ENCODE data around the gene ZNF3.
A peak's percentile ranks its signal among the peaks of the same experiment; 100 is the strongest.

Gene ZNF3

GRCh38 chr7:100101016-100101862 is 19.7 kb upstream of the ZNF3 start, which contains the start of the genes AP4M1 and MCM7:
AP4M1 (plus strand) TSS chr7:100101643; CDS start chr7:100101715, 72 bp downstream.
MCM7 (minus strand) TSS chr7:100101397; CDS start chr7:100101294, 103 bp downstream.
- ChIA-PET CTCF (interaction anchor here (0.6 to 0.8 kb wide), 3 partner anchors 29 to 50 kb away, joined by 3 to 6 read pairs (median 3); no protein-coding TSS in a partner anchor), POLR2A (ENCODE audit: low non-redundant PET) (interaction anchor here (0.6 to 1.5 kb wide), 7 partner anchors 11 to 328 kb away, joined by 3 to 4 read pairs (median 3); partner anchors contain the start of genes CNPY4, TAF6, TRIM4 and ZCWPW1)
- peak within 1 kb of the TSS; percentile 98 for H3K27ac ChIP-seq
- DNase-seq (ENCODE audit: low spot score) = peak; percentile 99
- TF ChIP-seq CTCF (conservative IDR thresholded peaks at IDR 0.05; ENCODE audit: low read depth) = no peak

- TF ChIP-seq CTCF (conservative IDR thresholded peaks at IDR 0.05; ENCODE audit: low read depth) = no peak
- peak overlapping the region; percentile 98 for H3K27ac ChIP-seq
- DNase-seq (ENCODE audit: low spot score) = peak; percentile 93
- POLR2A ChIA-PET (ENCODE audit: low non-redundant PET) = interaction anchor here (0.6 to 1.5 kb wide), 6 partner anchors 10 to 181 kb away, joined by 3 to 8 read pairs (median 4); partner anchors contain the start of gene TRIM4
- CTCF ChIA-PET = interaction anchor here (0.6 kb wide), 1 partner anchor 32 kb away, joined by 4 read pairs; no protein-coding TSS in a partner anchor
Measured at GRCh38 chr7:100100420-100101015, 19.0 kb upstream of the ZNF3 start.

- no peak for TF ChIP-seq CTCF (conservative IDR thresholded peaks at IDR 0.05; ENCODE audit: low read depth)
- CTCF ChIA-PET = interaction anchor here (0.7 kb wide), 1 partner anchor 607 kb away, joined by 3 read pairs; the partner anchor contains the start of gene POP7
- peak overlapping the region; percentile 98 for H3K27ac ChIP-seq
- DNase-seq (ENCODE audit: low spot score) = no peak
- POLR2A ChIA-PET (ENCODE audit: low non-redundant PET) = interaction anchor here (0.6 kb wide), 1 partner anchor 26 kb away, joined by 3 read pairs; no protein-coding TSS in a partner anchor
Measured at GRCh38 chr7:100099452-100099851, 17.9 kb upstream of the ZNF3 start.

GRCh38 chr7:100098913-100099312 is 17.4 kb upstream of the ZNF3 start:
- no peak for TF ChIP-seq CTCF (conservative IDR thresholded peaks at IDR 0.05; ENCODE audit: low read depth)
- no peak for DNase-seq (ENCODE audit: low spot score)
- ChIA-PET CTCF (interaction anchor here (0.7 kb wide), 1 partner anchor 607 kb away, joined by 3 read pairs; the partner anchor contains the start of gene POP7), POLR2A (ENCODE audit: low non-redundant PET) (interaction anchor here (0.6 kb wide), 1 partner anchor 27 kb away, joined by 3 read pairs; no protein-coding TSS in a partner anchor)
- H3K27ac ChIP-seq = peak overlapping the region; percentile 98

GRCh38 chr7:100095704-100096103 is 14.2 kb upstream of the ZNF3 start:
- ChIA-PET POLR2A (ENCODE audit: low non-redundant PET) (no interaction called here), CTCF (no interaction called here)
- DNase-seq (ENCODE audit: low spot score) = no peak
- no peak for TF ChIP-seq CTCF (conservative IDR thresholded peaks at IDR 0.05; ENCODE audit: low read depth)
- peak overlapping the region; percentile 48 for H3K27ac ChIP-seq

- no peak for TF ChIP-seq CTCF (conservative IDR thresholded peaks at IDR 0.05; ENCODE audit: low read depth)
- no peak for DNase-seq (ENCODE audit: low spot score)
- CTCF ChIA-PET = no interaction called here
- POLR2A ChIA-PET (ENCODE audit: low non-redundant PET) = no interaction called here
- H3K27ac ChIP-seq = peak overlapping the region; percentile 48
Measured at GRCh38 chr7:100095289-100095688, 13.8 kb upstream of the ZNF3 start.

Measured in RWPE1 (cell line).